Posterior vena cava (tissue), 2 donors: Measurements from ENCODE around the gene ACLY. TPM values are rescaled to one million over a fixed set of nuclear protein-coding genes. Genes with fewer than 3 reads are reported as not detected.

Source experiments
- total RNA-seq, 2 donors: library from RNA; stranded (reverse); fragmentation: NEBNext Ultra II Directional; extraction: Animal tissue kit (Norgen Biotek cat#: 25700); gene quantifications; one replicate each; pipeline ENCODE4 v1.2.1, GENCODE V29; 2021
- donor health status: DM: yes; HTN: yes; CAD: no.
- donor health status: DM: yes; HTN: yes; CAD: no.

ACLY gene
- total RNA-seq, 2 donors from 2014 or later = 97.5 to 101 TPM

Other genes with a start within 250 kb of the ACLY start
- 100 to 1,000 TPM; 694 to 760 TPM for gene EIF1, start 230.1 kb downstream of the ACLY start, total RNA-seq
- not detected for gene GAST, start 206.6 kb downstream of the ACLY start, total RNA-seq
- under 1 TPM in 1 of 2 donors, not detected in 1; 0.19 TPM for gene HAP1, start 184.3 kb downstream of the ACLY start, total RNA-seq
- 10 to 100 TPM; 14.6 to 21.2 TPM for gene JUP, start 132.2 kb downstream of the ACLY start, total RNA-seq
- gene P3H4, start 107.0 kb downstream of the ACLY start, total RNA-seq = 10 to 100 TPM; 10.1 to 12.1 TPM
- gene FKBP10, start 105.9 kb downstream of the ACLY start, total RNA-seq = 100 to 1,000 TPM in 1 of 2 donors, 10 to 100 TPM in 1; 91.3 to 134 TPM
- 10 to 100 TPM; 49.1 to 61.8 TPM for gene NT5C3B, start 82.7 kb downstream of the ACLY start, total RNA-seq
- gene KLHL10, start 81.1 kb downstream of the ACLY start, total RNA-seq = under 1 TPM; 0.32 to 0.43 TPM
- gene KLHL11, start 53.5 kb downstream of the ACLY start, total RNA-seq = 10 to 100 TPM; 10.9 to 12.1 TPM
- 1 to 10 TPM in 1 of 2 donors, under 1 TPM in 1; 0.74 to 1.2 TPM for gene ODAD4, start 11.7 kb upstream of the ACLY start, total RNA-seq
- 10 to 100 TPM; 53.6 to 53.9 TPM for gene CNP, start 47.8 kb upstream of the ACLY start, total RNA-seq
- gene DNAJC7, start 98.5 kb upstream of the ACLY start, total RNA-seq = 10 to 100 TPM; 57.0 TPM
- 10 to 100 TPM; 28.3 TPM for gene NKIRAS2, start 101.1 kb upstream of the ACLY start, total RNA-seq
- under 1 TPM; 0.33 to 0.93 TPM for gene C17orf113, start 131.7 kb upstream of the ACLY start, total RNA-seq
- under 1 TPM; 0.19 to 0.23 TPM for gene ZNF385C, start 179.5 kb upstream of the ACLY start, total RNA-seq
- 10 to 100 TPM in 1 of 2 donors, 1 to 10 TPM in 1; 9.9 to 13.0 TPM for gene DHX58, start 193.8 kb upstream of the ACLY start, total RNA-seq
- gene KAT2A, start 202.4 kb upstream of the ACLY start, total RNA-seq = 10 to 100 TPM; 19.1 to 25.1 TPM
- not detected for gene HSPB9, start 203.9 kb upstream of the ACLY start, total RNA-seq
- gene RAB5C, start 236.0 kb upstream of the ACLY start, total RNA-seq = 100 to 1,000 TPM; 116 to 122 TPM